Nucleus accumbens (tissue), 56 donors: Measurements from ENCODE around the gene RTRAF.

Experiments
- DNase-seq, 56 donors: peaks; one replicate each; lab custom pipeline; 2025; lab: John Stamatoyannopoulos, UW

Gene RTRAF

GRCh38 chr14:52018970-52019369, 29.6 kb downstream of the RTRAF start:
- no peak for DNase-seq

- no peak for DNase-seq
Measured at GRCh38 chr14:52020161-52020714, 30.9 kb downstream of the RTRAF start.

- DNase-seq = no peak
Measured at GRCh38 chr14:52020866-52021717, 31.7 kb downstream of the RTRAF start.

GRCh38 chr14:52021957-52022600, 32.7 kb downstream of the RTRAF start:
- DNase-seq = no peak

- no peak for DNase-seq
Measured at GRCh38 chr14:52023518-52023917, 34.2 kb downstream of the RTRAF start.

- DNase-seq = no peak
Measured at GRCh38 chr14:52025310-52025709, 36.0 kb downstream of the RTRAF start.

- DNase-seq = peak in 9 of 56 donors; percentile 7 to 25 (median 11)
Measured at GRCh38 chr14:52026017-52026660, 36.8 kb downstream of the RTRAF start.

GRCh38 chr14:52026901-52027300, 37.6 kb downstream of the RTRAF start:
- DNase-seq = peak in 27 of 56 donors; percentile 3 to 41 (median 21)

- no peak for DNase-seq
Measured at GRCh38 chr14:52029881-52030280, 40.5 kb downstream of the RTRAF start.

- peak in 1 of 56 donors; percentile 17 for DNase-seq
Measured at GRCh38 chr14:52031781-52032180, 42.4 kb downstream of the RTRAF start.

- DNase-seq = no peak
Measured at GRCh38 chr14:52032204-52032801, 43.0 kb downstream of the RTRAF start.

- DNase-seq = no peak
Measured at GRCh38 chr14:52033101-52033642, 43.8 kb downstream of the RTRAF start.

- no peak for DNase-seq
Measured at GRCh38 chr14:52039124-52039815, 49.9 kb downstream of the RTRAF start.

- DNase-seq = no peak
Measured at GRCh38 chr14:52040598-52040997, 51.3 kb downstream of the RTRAF start.

GRCh38 chr14:52042371-52043289, 53.3 kb downstream of the RTRAF start:
- DNase-seq = no peak

GRCh38 chr14:52043690-52044089, 54.3 kb downstream of the RTRAF start:
- no peak for DNase-seq

- DNase-seq = no peak
Measured at GRCh38 chr14:52044791-52045522, 55.6 kb downstream of the RTRAF start.

GRCh38 chr14:52046376-52046917, 57.1 kb downstream of the RTRAF start:
- no peak for DNase-seq
